GM13977 (cell line): ENCODE data around the gene SENP5.
A peak's percentile ranks its signal among the peaks of the same experiment; 100 is the strongest.
"Not testable (repeated sequence)": the region's sequence is repeated elsewhere in the genome, so short reads cannot be mapped to it uniquely, and the experiment has no call there.

ENCODE experiments used
- DNase-seq: peaks from one replicate; pipeline ENCODE4 v3.0.0; 2012; ENCODE audit warnings: low spot score
- CTCF ChIP-seq: IDR thresholded peaks from 2 replicates; pipeline ENCODE4 v1.5.1; 2012; ENCODE audit warnings: mild to moderate bottlenecking, control low read depth; ENCODE audit not compliant: insufficient read depth; ENCODE audit errors: extremely low read depth, missing control alignments
- in situ Hi-C: fragments of 300-500 bp; cut with MboI; formaldehyde crosslinking; loops from one replicate; pipeline ENCODE4 v1.12.0; 2022; ENCODE audit warnings: low sequenced_read_pairs, low pct_unique_long_range_greater_than_20kb, mixed read lengths, inconsistent platforms; ENCODE audit not compliant: unreplicated experiment

Gene SENP5

GRCh38 chr3:196867507-196868296 is at the start of gene SENP5:
Gene SENP5, plus strand, starts transcription at chr3:196867920. Its CDS starts 17,262 bp downstream, at chr3:196885182.
- no peak for TF ChIP-seq CTCF
- in situ Hi-C loops, result no loop called here
- DNase-seq, result peak; percentile 96

GRCh38 chr3:196821806-196822355 is 45.8 kb upstream of the SENP5 start:
- in situ Hi-C loops, result no loop called here
- no peak for DNase-seq
- no peak for TF ChIP-seq CTCF

- not testable (repeated sequence) for DNase-seq
- in situ Hi-C loops, result loop anchor here (10.0 to 25.0 kb wide), 2 partner anchors 145 to 358 kb away; no protein-coding TSS in a partner anchor
These were observed 38.1 kb upstream of the SENP5 start for GRCh38 chr3:196829651-196830050.

GRCh38 chr3:196835086-196835485 is 32.6 kb upstream of the SENP5 start:
- DNase-seq, result no peak
- in situ Hi-C loops, result loop anchor here (10.0 to 25.0 kb wide), 2 partner anchors 140 to 352 kb away; no protein-coding TSS in a partner anchor
- no peak for TF ChIP-seq CTCF

- in situ Hi-C loops, result loop anchor here (10.0 to 25.0 kb wide), 2 partner anchors 138 to 351 kb away; no protein-coding TSS in a partner anchor
- DNase-seq, result not testable (repeated sequence)
These were observed 31.1 kb upstream of the SENP5 start for GRCh38 chr3:196836626-196837025.

- peak; percentile 83 for DNase-seq
- TF ChIP-seq CTCF, result peak; percentile 88
- in situ Hi-C loops, result loop anchor here (10.0 to 25.0 kb wide), 2 partner anchors 137 to 349 kb away; no protein-coding TSS in a partner anchor
These were observed 29.8 kb upstream of the SENP5 start for GRCh38 chr3:196837819-196838420.

GRCh38 chr3:196839351-196839750 is 28.4 kb upstream of the SENP5 start:
- in situ Hi-C loops, result loop anchor here (10.0 to 25.0 kb wide), 2 partner anchors 135 to 348 kb away; no protein-coding TSS in a partner anchor
- DNase-seq, result not testable (repeated sequence)
